Measurements from ENCODE around the gene CADPS.
"Not testable (repeated sequence)": the region's sequence is repeated elsewhere in the genome, so short reads cannot be mapped to it uniquely, and the experiment has no call there.

The CADPS gene

DNA sequence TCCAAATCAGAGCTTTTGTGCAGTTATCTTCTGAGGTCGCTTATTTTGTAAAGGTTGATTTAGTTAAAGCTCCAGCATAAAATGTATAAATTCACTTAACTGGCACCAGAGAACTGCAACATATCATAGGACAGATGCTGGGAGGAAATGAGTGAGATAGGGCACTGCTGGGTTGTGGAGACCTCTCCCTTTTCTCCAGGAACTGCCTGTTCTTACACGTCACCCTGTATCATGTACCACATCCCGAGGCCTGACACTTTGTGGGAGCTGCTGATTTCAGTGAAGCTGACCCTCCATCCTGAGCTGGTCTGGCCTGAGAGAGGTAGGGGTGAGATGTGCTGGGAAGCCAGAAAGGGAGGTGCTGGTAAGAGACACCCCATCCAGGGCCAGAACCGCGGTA lies 288.0 kb downstream of the CADPS start:
- Histone ChIP-seq H3K36me3 (ENCODE audit: insufficient read depth, insufficient read length, low read length) (no peaks in the 10 kb centered on the region), H3K9ac (ENCODE audit: insufficient read length, low read depth) (no peak overlapping the region), H3K4me1 (ENCODE audit: insufficient read depth, insufficient read length) (no peaks in the 10 kb centered on the region), H3K4me3 (ENCODE audit: insufficient read length, low read depth) (no peak overlapping the region), H3K9me3 (ENCODE audit: insufficient read depth, low read length) (no peaks in the 10 kb centered on the region), H3K27me3 (ENCODE audit: insufficient read depth, insufficient read length) (no peaks in the 10 kb centered on the region)
- TF ChIP-seq SUZ12 (IDR thresholded peaks at IDR 0.05; ENCODE audit: extremely low read depth, insufficient read depth, insufficient read length) (no peak), YY1 (IDR thresholded peaks at IDR 0.05; ENCODE audit: insufficient read depth, insufficient read length) (no peak), ZNF274 (IDR thresholded peaks at IDR 0.05; ENCODE audit: low read depth, low read length) (no peak)
- no peak for DNase-seq (ENCODE audit: low read depth, low spot score)

DNA sequence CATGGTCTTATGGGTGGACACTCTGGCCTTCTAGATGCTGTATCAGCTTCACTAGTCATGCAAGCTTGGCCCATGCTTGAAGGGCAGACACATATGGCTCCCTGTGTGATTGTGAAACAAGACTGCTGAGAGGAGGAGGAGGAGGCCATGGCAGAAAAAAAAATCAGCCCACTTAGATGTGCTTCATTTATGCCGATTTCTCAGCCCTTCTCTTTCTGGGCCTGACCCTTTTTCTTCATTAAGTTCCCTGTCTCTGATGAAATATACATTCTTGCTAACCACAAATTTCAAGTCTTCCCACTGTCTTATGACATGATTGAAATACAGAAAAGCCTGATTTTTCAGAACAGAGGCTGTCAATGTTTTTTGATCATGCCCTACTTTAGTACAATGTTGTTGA lies 288.9 kb downstream of the CADPS start:
- Histone ChIP-seq H3K27me3 (ENCODE audit: insufficient read depth, insufficient read length) (no peaks in the 10 kb centered on the region), H3K4me1 (ENCODE audit: insufficient read depth, insufficient read length) (no peaks in the 10 kb centered on the region), H3K9me3 (ENCODE audit: insufficient read depth, low read length) (no peaks in the 10 kb centered on the region), H3K36me3 (ENCODE audit: insufficient read depth, insufficient read length, low read length) (no peaks in the 10 kb centered on the region), H3K4me3 (ENCODE audit: insufficient read length, low read depth) (no peak overlapping the region), H3K9ac (ENCODE audit: insufficient read length, low read depth) (no peak overlapping the region)
- no peak for TF ChIP-seq YY1 (IDR thresholded peaks at IDR 0.05; ENCODE audit: insufficient read depth, insufficient read length)
- DNase-seq (ENCODE audit: low read depth, low spot score) = no peak

DNA sequence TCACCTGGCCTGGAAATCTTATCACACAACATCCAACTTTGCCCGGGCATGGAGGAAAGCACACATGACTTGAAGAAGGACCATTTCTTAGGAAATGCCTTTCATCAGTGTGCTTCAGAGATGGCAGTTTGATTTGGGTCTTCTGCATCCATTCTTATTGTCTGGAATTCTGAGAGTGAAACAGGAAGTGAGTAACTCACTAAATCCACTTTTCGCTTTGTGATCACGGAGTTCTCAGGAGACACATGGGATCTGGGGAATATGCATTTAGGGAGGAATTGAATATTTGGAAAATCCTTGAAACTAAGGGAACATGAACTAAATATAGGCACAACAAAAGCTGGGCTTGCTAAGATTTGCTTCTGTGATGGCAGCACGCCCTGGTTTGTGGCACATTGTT lies 289.4 kb downstream of the CADPS start:
- DNase-seq (ENCODE audit: low read depth, low spot score) = no peak
- no peak for TF ChIP-seq YY1 (IDR thresholded peaks at IDR 0.05; ENCODE audit: insufficient read depth, insufficient read length)
- no peak for TF ChIP-seq ZNF274 (IDR thresholded peaks at IDR 0.05; ENCODE audit: low read depth, low read length)
- no peak for TF ChIP-seq SUZ12 (IDR thresholded peaks at IDR 0.05; ENCODE audit: extremely low read depth, insufficient read depth, insufficient read length)
- no peaks in the 10 kb centered on the region for H3K36me3 ChIP-seq (ENCODE audit: insufficient read depth, insufficient read length, low read length)
- H3K9ac ChIP-seq (ENCODE audit: insufficient read length, low read depth) = no peak overlapping the region
- H3K4me1 ChIP-seq (ENCODE audit: insufficient read depth, insufficient read length) = no peaks in the 10 kb centered on the region
- H3K4me3 ChIP-seq (ENCODE audit: insufficient read length, low read depth) = no peak overlapping the region
- no peaks in the 10 kb centered on the region for H3K27me3 ChIP-seq (ENCODE audit: insufficient read depth, insufficient read length)
- H3K9me3 ChIP-seq (ENCODE audit: insufficient read depth, low read length) = peaks cover 3% of the 10 kb centered on the region; the same call in 1 of the 2 replicates

DNA sequence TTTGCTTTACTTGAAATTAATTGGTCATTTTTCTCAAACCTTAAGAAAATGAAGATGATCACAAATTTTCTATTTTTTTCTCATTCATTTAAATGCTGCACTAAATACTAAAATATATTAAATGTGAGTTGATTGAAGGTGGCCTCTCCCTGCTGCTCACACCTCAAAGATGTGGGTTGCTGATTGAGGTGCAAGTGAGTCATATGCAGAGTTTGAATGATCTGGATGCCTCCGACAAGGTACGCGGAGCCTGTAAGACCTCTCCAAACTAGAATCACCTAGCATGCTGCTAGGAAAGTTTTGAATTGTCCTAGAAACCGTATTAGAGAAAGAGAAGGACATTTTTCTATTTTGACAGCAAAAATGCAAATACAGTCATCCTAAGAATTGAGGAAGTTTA lies 290.6 kb downstream of the CADPS start:
- Histone ChIP-seq H3K9me3 (ENCODE audit: insufficient read depth, low read length) (peaks cover 10% of the 10 kb centered on the region; the same call in 1 of the 2 replicates), H3K9ac (ENCODE audit: insufficient read length, low read depth) (no peak overlapping the region), H3K4me1 (ENCODE audit: insufficient read depth, insufficient read length) (no peaks in the 10 kb centered on the region), H3K36me3 (ENCODE audit: insufficient read depth, insufficient read length, low read length) (no peaks in the 10 kb centered on the region), H3K4me3 (ENCODE audit: insufficient read length, low read depth) (no peak overlapping the region), H3K27me3 (ENCODE audit: insufficient read depth, insufficient read length) (no peaks in the 10 kb centered on the region)
- no peak for DNase-seq (ENCODE audit: low read depth, low spot score)
- TF ChIP-seq YY1 (IDR thresholded peaks at IDR 0.05; ENCODE audit: insufficient read depth, insufficient read length) (no peak), ZNF274 (IDR thresholded peaks at IDR 0.05; ENCODE audit: low read depth, low read length) (no peak), SUZ12 (IDR thresholded peaks at IDR 0.05; ENCODE audit: extremely low read depth, insufficient read depth, insufficient read length) (no peak)

DNA sequence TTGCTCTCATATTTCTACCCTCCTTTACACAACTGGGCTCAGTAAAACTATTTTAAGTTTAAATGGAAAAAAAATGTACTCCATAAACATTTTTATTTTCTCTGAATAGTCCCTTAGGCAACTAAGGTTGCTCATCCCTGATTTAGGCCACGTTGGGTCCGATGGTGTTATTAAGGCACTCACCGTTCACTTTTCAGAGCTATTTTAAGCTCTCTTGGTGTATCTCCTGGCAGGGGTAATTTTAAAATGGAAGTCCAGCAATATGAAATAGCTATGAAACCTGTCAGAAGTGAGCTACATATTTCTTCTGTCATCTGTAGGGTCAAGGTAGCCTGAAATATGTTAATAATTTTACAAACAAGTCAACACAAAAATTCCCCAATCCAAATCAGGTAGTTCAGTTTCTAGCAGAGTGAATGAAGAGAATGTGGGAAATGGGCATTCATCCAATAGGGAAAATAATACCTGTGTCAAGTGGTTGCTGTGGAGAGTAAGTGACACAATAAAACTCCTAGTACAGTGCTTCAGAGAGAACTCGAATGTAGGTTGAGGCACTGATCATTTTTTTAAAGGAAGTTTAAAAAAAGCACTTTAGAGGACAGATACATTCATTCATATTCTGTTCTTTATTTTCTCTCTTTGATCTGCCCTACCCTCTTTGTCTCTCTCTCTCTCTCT lies 292.6 kb downstream of the CADPS start:
- no peak for TF ChIP-seq SUZ12 (IDR thresholded peaks at IDR 0.05; ENCODE audit: extremely low read depth, insufficient read depth, insufficient read length)
- no peak for TF ChIP-seq YY1 (IDR thresholded peaks at IDR 0.05; ENCODE audit: insufficient read depth, insufficient read length)
- TF ChIP-seq ZNF274 (IDR thresholded peaks at IDR 0.05; ENCODE audit: low read depth, low read length) = no peak
- Histone ChIP-seq H3K9me3 (ENCODE audit: insufficient read depth, low read length) (peaks cover 20% of the 10 kb centered on the region; the same call in 1 of the 2 replicates), H3K9ac (ENCODE audit: insufficient read length, low read depth) (no peak overlapping the region), H3K36me3 (ENCODE audit: insufficient read depth, insufficient read length, low read length) (no peaks in the 10 kb centered on the region), H3K4me1 (ENCODE audit: insufficient read depth, insufficient read length) (no peaks in the 10 kb centered on the region), H3K4me3 (ENCODE audit: insufficient read length, low read depth) (no peak overlapping the region), H3K27me3 (ENCODE audit: insufficient read depth, insufficient read length) (no peaks in the 10 kb centered on the region)
- no peak for DNase-seq (ENCODE audit: low read depth, low spot score)

DNA sequence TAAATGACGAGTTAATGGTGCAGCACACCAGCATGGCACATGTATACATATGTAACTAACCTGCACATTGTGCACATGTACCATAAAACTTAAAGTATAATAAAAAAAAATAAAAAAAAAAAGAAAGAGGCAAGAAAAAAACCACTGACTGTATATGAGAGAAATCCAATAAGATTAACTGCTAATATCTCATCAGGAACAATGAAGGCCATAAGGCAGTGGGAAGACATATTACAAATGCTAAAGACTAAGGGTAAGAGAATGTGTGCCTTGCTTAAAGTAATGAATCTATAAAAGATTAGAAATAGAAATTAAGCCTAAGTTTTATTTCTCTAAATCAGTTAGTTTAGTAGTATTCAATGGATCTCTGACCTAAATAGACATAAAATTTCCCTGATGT lies 294.7 kb downstream of the CADPS start:
- not testable (repeated sequence) for DNase-seq (ENCODE audit: low read depth, low spot score); H3K9ac ChIP-seq (ENCODE audit: insufficient read length, low read depth); H3K36me3 ChIP-seq (ENCODE audit: insufficient read depth, insufficient read length, low read length); H3K4me1 ChIP-seq (ENCODE audit: insufficient read depth, insufficient read length); H3K27me3 ChIP-seq (ENCODE audit: insufficient read depth, insufficient read length); H3K4me3 ChIP-seq (ENCODE audit: insufficient read length, low read depth)
- H3K9me3 ChIP-seq (ENCODE audit: insufficient read depth, low read length) = peaks cover 20% of the 10 kb centered on the region; the same call in 1 of the 2 replicates

DNA sequence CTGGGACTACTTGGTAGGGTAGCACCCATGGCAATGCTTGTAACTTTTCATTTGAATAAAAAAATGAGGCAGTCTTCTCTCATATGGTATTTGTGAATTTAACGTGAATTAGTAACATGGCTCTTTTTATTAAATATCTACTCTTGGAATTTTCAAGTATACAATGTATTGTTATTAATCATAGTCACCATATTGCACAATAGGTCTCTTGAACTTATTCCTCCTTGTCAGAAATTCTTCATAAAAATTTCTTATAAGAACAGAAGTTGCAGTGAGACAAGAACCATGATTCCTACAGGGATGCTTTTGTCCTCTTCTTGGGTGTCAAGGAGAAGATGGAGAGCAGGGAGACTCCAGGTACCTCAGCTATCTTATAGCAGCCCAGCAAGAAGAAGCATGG lies 298.1 kb downstream of the CADPS start:
- DNase-seq (ENCODE audit: low read depth, low spot score) = no peak
- H3K27me3 ChIP-seq (ENCODE audit: insufficient read depth, insufficient read length) = no peaks in the 10 kb centered on the region
- H3K9ac ChIP-seq (ENCODE audit: insufficient read length, low read depth) = no peak overlapping the region
- no peak overlapping the region for H3K4me3 ChIP-seq (ENCODE audit: insufficient read length, low read depth)
- no peaks in the 10 kb centered on the region for H3K36me3 ChIP-seq (ENCODE audit: insufficient read depth, insufficient read length, low read length)
- TF ChIP-seq SUZ12 (IDR thresholded peaks at IDR 0.05; ENCODE audit: extremely low read depth, insufficient read depth, insufficient read length) = no peak
- no peak for TF ChIP-seq ZNF274 (IDR thresholded peaks at IDR 0.05; ENCODE audit: low read depth, low read length)
- TF ChIP-seq YY1 (IDR thresholded peaks at IDR 0.05; ENCODE audit: insufficient read depth, insufficient read length) = no peak
- no peaks in the 10 kb centered on the region for H3K4me1 ChIP-seq (ENCODE audit: insufficient read depth, insufficient read length)
- peaks cover 20% of the 10 kb centered on the region; the same call in 1 of the 2 replicates for H3K9me3 ChIP-seq (ENCODE audit: insufficient read depth, low read length)
